Raji (cell line): ENCODE results near the gene TBC1D9.

Source experiments
- POLR2A ChIP-seq: IDR thresholded peaks from 2 replicates; pipeline ENCODE4 v1.6.1; 2011; ENCODE audit warnings: low read depth, low read length, control low read depth; ENCODE audit not compliant: insufficient read depth

The TBC1D9 gene

GRCh38 chr4:140693562-140693961, 62.6 kb downstream of the TBC1D9 start:
- TF ChIP-seq POLR2A = no peak

GRCh38 chr4:140691369-140691768, 64.8 kb downstream of the TBC1D9 start:
- no peak for TF ChIP-seq POLR2A

GRCh38 chr4:140690093-140690492, 66.1 kb downstream of the TBC1D9 start:
- no peak for TF ChIP-seq POLR2A

- TF ChIP-seq POLR2A = no peak
These were observed 66.6 kb downstream of the TBC1D9 start for GRCh38 chr4:140689623-140690022.

GRCh38 chr4:140688711-140689598, 67.2 kb downstream of the TBC1D9 start:
- no peak for TF ChIP-seq POLR2A

GRCh38 chr4:140686796-140687195, 69.4 kb downstream of the TBC1D9 start:
- TF ChIP-seq POLR2A = no peak

GRCh38 chr4:140684314-140684713, 71.9 kb downstream of the TBC1D9 start:
- TF ChIP-seq POLR2A = no peak

GRCh38 chr4:140681201-140681600, 75.0 kb downstream of the TBC1D9 start:
- no peak for TF ChIP-seq POLR2A

GRCh38 chr4:140680686-140681085, 75.5 kb downstream of the TBC1D9 start:
- TF ChIP-seq POLR2A = no peak

GRCh38 chr4:140679576-140679975, 76.6 kb downstream of the TBC1D9 start:
- TF ChIP-seq POLR2A = no peak

- no peak for TF ChIP-seq POLR2A
These were observed 80.5 kb downstream of the TBC1D9 start for GRCh38 chr4:140675599-140676231.

- TF ChIP-seq POLR2A = no peak
These were observed 82.5 kb downstream of the TBC1D9 start for GRCh38 chr4:140673729-140674128.

GRCh38 chr4:140672416-140672815, 83.8 kb downstream of the TBC1D9 start:
- TF ChIP-seq POLR2A = no peak

- no peak for TF ChIP-seq POLR2A
These were observed 88.1 kb downstream of the TBC1D9 start for GRCh38 chr4:140668111-140668510.

- no peak for TF ChIP-seq POLR2A
These were observed 89.1 kb downstream of the TBC1D9 start for GRCh38 chr4:140666889-140667614.
